Esophagus muscularis mucosa (tissue), 4 donors: ENCODE data around the gene ORMDL3.

ENCODE experiments used
- EP300 ChIP-seq: sonication (generic); formaldehyde crosslinking; IDR thresholded peaks from one replicate; pipeline ENCODE4 v1.6.1; 2017; ENCODE audit warnings: antibody characterized with exemption
- POLR2A ChIP-seq: fragments of 450-650 bp; IDR thresholded peaks from one replicate; pipeline ENCODE4 v1.6.1; 2017; ENCODE audit warnings: antibody characterized with exemption, moderate library complexity, mild to moderate bottlenecking, low read depth
- POLR2AphosphoS5 ChIP-seq, 2 donors: sonication (generic); formaldehyde crosslinking; IDR thresholded peaks; one replicate each; pipeline ENCODE4 v1.6.1; 2017; ENCODE audit warnings: antibody characterized with exemption in 2 of 2
- TF ChIP-seq, protein P1 (sequence below), 3 experiments: fragments of 200-600 bp in 2 of 3; fragments of 450-650 bp in 1 of 3; sonication (generic) in 2 of 3; IDR thresholded peaks; one replicate each; pipeline ENCODE4 v1.5.1; 2017 to 2019; ENCODE audit warnings: antibody characterized with exemption in 3 of 3, mild to moderate bottlenecking in 2 of 3, moderate library complexity in 1 of 3

DNA sequence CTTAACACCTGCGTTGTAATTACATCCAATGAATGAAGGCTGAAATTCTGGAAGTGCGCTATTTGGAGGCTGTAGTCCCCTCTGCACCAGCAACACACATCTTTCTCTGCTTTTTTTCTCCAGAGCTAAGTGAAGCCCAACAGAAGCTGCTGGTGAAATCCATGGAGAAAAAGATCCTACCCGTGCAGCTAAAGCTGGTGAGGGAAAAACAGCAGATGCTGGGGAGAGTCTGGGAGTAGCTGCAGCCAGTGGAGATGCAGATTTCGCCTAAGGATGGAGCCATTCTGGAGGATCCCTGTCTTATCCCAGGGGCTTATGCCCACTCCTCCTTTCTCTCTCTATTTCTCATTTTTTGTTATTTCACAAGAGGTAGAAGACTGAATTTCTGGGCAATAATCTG lies 48.4 kb upstream of the ORMDL3 start:
- TF ChIP-seq, protein P1, sequence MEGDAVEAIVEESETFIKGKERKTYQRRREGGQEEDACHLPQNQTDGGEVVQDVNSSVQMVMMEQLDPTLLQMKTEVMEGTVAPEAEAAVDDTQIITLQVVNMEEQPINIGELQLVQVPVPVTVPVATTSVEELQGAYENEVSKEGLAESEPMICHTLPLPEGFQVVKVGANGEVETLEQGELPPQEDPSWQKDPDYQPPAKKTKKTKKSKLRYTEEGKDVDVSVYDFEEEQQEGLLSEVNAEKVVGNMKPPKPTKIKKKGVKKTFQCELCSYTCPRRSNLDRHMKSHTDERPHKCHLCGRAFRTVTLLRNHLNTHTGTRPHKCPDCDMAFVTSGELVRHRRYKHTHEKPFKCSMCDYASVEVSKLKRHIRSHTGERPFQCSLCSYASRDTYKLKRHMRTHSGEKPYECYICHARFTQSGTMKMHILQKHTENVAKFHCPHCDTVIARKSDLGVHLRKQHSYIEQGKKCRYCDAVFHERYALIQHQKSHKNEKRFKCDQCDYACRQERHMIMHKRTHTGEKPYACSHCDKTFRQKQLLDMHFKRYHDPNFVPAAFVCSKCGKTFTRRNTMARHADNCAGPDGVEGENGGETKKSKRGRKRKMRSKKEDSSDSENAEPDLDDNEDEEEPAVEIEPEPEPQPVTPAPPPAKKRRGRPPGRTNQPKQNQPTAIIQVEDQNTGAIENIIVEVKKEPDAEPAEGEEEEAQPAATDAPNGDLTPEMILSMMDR (IDR thresholded peaks at IDR 0.05) = no peak
- no peak for TF ChIP-seq POLR2A
- TF ChIP-seq POLR2AphosphoS5 (IDR thresholded peaks at IDR 0.05) = no peak
- TF ChIP-seq EP300 = no peak
